Measurements from ENCODE around the gene PRXL2C. TPM values are rescaled to one million over a fixed set of nuclear protein-coding genes. Genes with fewer than 3 reads are reported as not detected.
A peak's percentile ranks its signal among the peaks of the same experiment; 100 is the strongest.
"Not testable (repeated sequence)": the region's sequence is repeated elsewhere in the genome, so short reads cannot be mapped to it uniquely, and the experiment has no call there.

Gene PRXL2C
- total and polyA plus RNA-seq, 5 donors from 2014 or later, result 7.5 to 20.9 (median 9.8) TPM

- Histone ChIP-seq H3K36me3 (ENCODE audit: control insufficient read depth, insufficient read depth, low read length) (peaks cover 30% of the 10 kb centered on the region), H3K4me3 (ENCODE audit: low read depth, low read length) (no peak overlapping the region), H3K27me3 (ENCODE audit: control insufficient read depth, insufficient read depth, low read length) (no peaks in the 10 kb centered on the region), H3K27ac (ENCODE audit: insufficient read depth, low read length, poor library complexity, severe bottlenecking) (no peak overlapping the region), H3K4me1 (ENCODE audit: control insufficient read depth, insufficient read depth, low read length, poor library complexity, severe bottlenecking) (no peaks in the 10 kb centered on the region), H3K9me3 (ENCODE audit: control insufficient read depth in 2 of 2, low read length in 2 of 2) (no peaks in the 10 kb centered on the region)
- Mint-ChIP-seq H3K9me3 (no peaks in the 10 kb centered on the region), H3K4me3 (no peak overlapping the region), H3K27me3 (no peaks in the 10 kb centered on the region), H3K27ac (no peak overlapping the region), H3K4me1 (no peaks in the 10 kb centered on the region), H3K36me3 (peaks cover 27% of the 10 kb centered on the region)
- ATAC-seq (ENCODE audit: low read depth in 2 of 2) (no peak), DNase-seq (no peak)
Measured at GRCh38 chr9:96644137-96644536, 11.0 kb downstream of the PRXL2C start.

- Mint-ChIP-seq H3K36me3 (peaks cover 20% of the 10 kb centered on the region), H3K4me3 (no peak overlapping the region), H3K4me1 (no peaks in the 10 kb centered on the region), H3K27me3 (peaks cover 9% of the 10 kb centered on the region), H3K27ac (no peak overlapping the region), H3K9me3 (no peaks in the 10 kb centered on the region)
- Histone ChIP-seq H3K9me3 (ENCODE audit: control insufficient read depth in 2 of 2, low read length in 2 of 2) (no peaks in the 10 kb centered on the region), H3K36me3 (ENCODE audit: control insufficient read depth, insufficient read depth, low read length) (peaks cover 18% of the 10 kb centered on the region), H3K27me3 (ENCODE audit: control insufficient read depth, insufficient read depth, low read length) (no peaks in the 10 kb centered on the region), H3K4me1 (ENCODE audit: control insufficient read depth, insufficient read depth, low read length, poor library complexity, severe bottlenecking) (no peaks in the 10 kb centered on the region), H3K27ac (ENCODE audit: insufficient read depth, low read length, poor library complexity, severe bottlenecking) (no peak overlapping the region), H3K4me3 (ENCODE audit: low read depth, low read length) (no peak overlapping the region)
- no peak for ATAC-seq (ENCODE audit: low read depth in 2 of 2)
- DNase-seq, result no peak
Measured at GRCh38 chr9:96641514-96641913, 13.6 kb downstream of the PRXL2C start.

GRCh38 chr9:96638606-96639364 lies 16.3 kb downstream of the PRXL2C start:
- H3K4me3 ChIP-seq (ENCODE audit: low read depth, low read length), result no peak overlapping the region
- H3K9me3 ChIP-seq (ENCODE audit: control insufficient read depth in 2 of 2, low read length in 2 of 2), result no peaks in the 10 kb centered on the region
- H3K36me3 ChIP-seq (ENCODE audit: control insufficient read depth, insufficient read depth, low read length), result peaks cover 9% of the 10 kb centered on the region
- peaks cover 2% of the 10 kb centered on the region for H3K27me3 ChIP-seq (ENCODE audit: control insufficient read depth, insufficient read depth, low read length)
- Mint-ChIP-seq H3K4me3 (no peak overlapping the region), H3K36me3 (peaks cover 11% of the 10 kb centered on the region), H3K4me1 (no peaks in the 10 kb centered on the region), H3K27ac (no peak overlapping the region), H3K9me3 (no peaks in the 10 kb centered on the region), H3K27me3 (peaks cover 13% of the 10 kb centered on the region)
- ATAC-seq (ENCODE audit: low read depth in 2 of 2), result no peak
- H3K4me1 ChIP-seq (ENCODE audit: control insufficient read depth, insufficient read depth, low read length, poor library complexity, severe bottlenecking), result no peaks in the 10 kb centered on the region
- no peak overlapping the region for H3K27ac ChIP-seq (ENCODE audit: insufficient read depth, low read length, poor library complexity, severe bottlenecking)
- no peak for DNase-seq

GRCh38 chr9:96636368-96636767 lies 18.7 kb downstream of the PRXL2C start:
- H3K4me3 ChIP-seq (ENCODE audit: low read depth, low read length), result no peak overlapping the region
- H3K9me3 ChIP-seq (ENCODE audit: control insufficient read depth in 2 of 2, low read length in 2 of 2), result no peaks in the 10 kb centered on the region
- ATAC-seq (ENCODE audit: low read depth in 2 of 2), result no peak
- H3K27me3 ChIP-seq (ENCODE audit: control insufficient read depth, insufficient read depth, low read length), result peaks cover 2% of the 10 kb centered on the region
- peaks cover 20% of the 10 kb centered on the region for H3K27me3 Mint-ChIP-seq
- H3K36me3 ChIP-seq (ENCODE audit: control insufficient read depth, insufficient read depth, low read length), result no peaks in the 10 kb centered on the region
- H3K36me3 Mint-ChIP-seq, result peaks cover 4% of the 10 kb centered on the region
- no peaks in the 10 kb centered on the region for H3K4me1 ChIP-seq (ENCODE audit: control insufficient read depth, insufficient read depth, low read length, poor library complexity, severe bottlenecking)
- H3K27ac Mint-ChIP-seq, result no peak overlapping the region
- no peaks in the 10 kb centered on the region for H3K4me1 Mint-ChIP-seq
- H3K9me3 Mint-ChIP-seq, result no peaks in the 10 kb centered on the region
- no peak for DNase-seq
- no peak overlapping the region for H3K4me3 Mint-ChIP-seq
- no peak overlapping the region for H3K27ac ChIP-seq (ENCODE audit: insufficient read depth, low read length, poor library complexity, severe bottlenecking)

- H3K4me3 ChIP-seq (ENCODE audit: low read depth, low read length); H3K9me3 ChIP-seq (ENCODE audit: control insufficient read depth in 2 of 2, low read length in 2 of 2); DNase-seq; H3K36me3 Mint-ChIP-seq; H3K27ac ChIP-seq (ENCODE audit: insufficient read depth, low read length, poor library complexity, severe bottlenecking); H3K27me3 ChIP-seq (ENCODE audit: control insufficient read depth, insufficient read depth, low read length); H3K4me1 ChIP-seq (ENCODE audit: control insufficient read depth, insufficient read depth, low read length, poor library complexity, severe bottlenecking); H3K36me3 ChIP-seq (ENCODE audit: control insufficient read depth, insufficient read depth, low read length); H3K4me3 Mint-ChIP-seq; ATAC-seq (ENCODE audit: low read depth in 2 of 2); H3K9me3 Mint-ChIP-seq; H3K27ac Mint-ChIP-seq; H3K4me1 Mint-ChIP-seq: not testable (repeated sequence)
- peaks cover 33% of the 10 kb centered on the region for H3K27me3 Mint-ChIP-seq
Measured at GRCh38 chr9:96633579-96633978, 21.5 kb downstream of the PRXL2C start.

- H3K4me1 ChIP-seq (ENCODE audit: control insufficient read depth, insufficient read depth, low read length, poor library complexity, severe bottlenecking), result no peaks in the 10 kb centered on the region
- peaks cover 51% of the 10 kb centered on the region for H3K27me3 Mint-ChIP-seq
- H3K36me3 ChIP-seq (ENCODE audit: control insufficient read depth, insufficient read depth, low read length), result no peaks in the 10 kb centered on the region
- H3K9me3 ChIP-seq (ENCODE audit: control insufficient read depth in 2 of 2, low read length in 2 of 2), result no peaks in the 10 kb centered on the region
- no peak overlapping the region for H3K27ac Mint-ChIP-seq
- H3K4me3 Mint-ChIP-seq, result no peak overlapping the region
- H3K4me1 Mint-ChIP-seq, result no peaks in the 10 kb centered on the region
- H3K9me3 Mint-ChIP-seq, result no peaks in the 10 kb centered on the region
- no peak overlapping the region for H3K27ac ChIP-seq (ENCODE audit: insufficient read depth, low read length, poor library complexity, severe bottlenecking)
- ATAC-seq (ENCODE audit: low read depth in 2 of 2) (no peak), DNase-seq (no peak)
- no peak overlapping the region for H3K4me3 ChIP-seq (ENCODE audit: low read depth, low read length)
- H3K27me3 ChIP-seq (ENCODE audit: control insufficient read depth, insufficient read depth, low read length), result no peaks in the 10 kb centered on the region
- no peaks in the 10 kb centered on the region for H3K36me3 Mint-ChIP-seq
Measured at GRCh38 chr9:96626912-96627311, 28.2 kb downstream of the PRXL2C start.

- peaks cover 5 to 15% (median 6%) of the 10 kb centered on the region in 4 donors for H3K4me1 Mint-ChIP-seq
- H3K36me3 Mint-ChIP-seq, result no peaks in the 10 kb centered on the region
- no peak overlapping the region for H3K27ac ChIP-seq (ENCODE audit: insufficient read depth, low read length, poor library complexity, severe bottlenecking)
- peaks cover 16% of the 10 kb centered on the region for H3K27me3 ChIP-seq (ENCODE audit: control insufficient read depth, insufficient read depth, low read length)
- ATAC-seq (ENCODE audit: low read depth in 2 of 2) (no peak), DNase-seq (peak in 1 of 3 donors; percentile 20)
- H3K27me3 Mint-ChIP-seq, result peaks cover 66% of the 10 kb centered on the region
- H3K9me3 Mint-ChIP-seq, result peaks cover 0 to 4% (median 0%) of the 10 kb centered on the region in 7 donors
- no peak overlapping the region for H3K27ac Mint-ChIP-seq
- H3K4me3 ChIP-seq (ENCODE audit: low read depth, low read length), result no peak overlapping the region
- no peaks in the 10 kb centered on the region for H3K36me3 ChIP-seq (ENCODE audit: control insufficient read depth, insufficient read depth, low read length)
- no peaks in the 10 kb centered on the region for H3K9me3 ChIP-seq (ENCODE audit: control insufficient read depth in 2 of 2, low read length in 2 of 2)
- no peak overlapping the region for H3K4me3 Mint-ChIP-seq
- H3K4me1 ChIP-seq (ENCODE audit: control insufficient read depth, insufficient read depth, low read length, poor library complexity, severe bottlenecking), result peaks cover 9% of the 10 kb centered on the region
Measured at GRCh38 chr9:96621618-96622017, 33.5 kb downstream of the PRXL2C start.

- H3K9me3 Mint-ChIP-seq, result peaks cover 0 to 4% (median 0%) of the 10 kb centered on the region in 7 donors
- ATAC-seq (ENCODE audit: low read depth in 2 of 2) (no peak), DNase-seq (no peak)
- Histone ChIP-seq H3K4me3 (ENCODE audit: low read depth, low read length) (no peak overlapping the region), H3K27ac (ENCODE audit: insufficient read depth, low read length, poor library complexity, severe bottlenecking) (no peak overlapping the region), H3K27me3 (ENCODE audit: control insufficient read depth, insufficient read depth, low read length) (peaks cover 16% of the 10 kb centered on the region), H3K9me3 (ENCODE audit: control insufficient read depth in 2 of 2, low read length in 2 of 2) (no peaks in the 10 kb centered on the region), H3K36me3 (ENCODE audit: control insufficient read depth, insufficient read depth, low read length) (no peaks in the 10 kb centered on the region), H3K4me1 (ENCODE audit: control insufficient read depth, insufficient read depth, low read length, poor library complexity, severe bottlenecking) (peaks cover 9% of the 10 kb centered on the region)
- H3K4me3 Mint-ChIP-seq, result peak overlapping the region in 3 of 4 donors; percentile 36 to 78 (median 77)
- H3K36me3 Mint-ChIP-seq, result no peaks in the 10 kb centered on the region
- H3K27ac Mint-ChIP-seq, result no peak overlapping the region
- H3K27me3 Mint-ChIP-seq, result peaks cover 67% of the 10 kb centered on the region
- peaks cover 5 to 15% (median 6%) of the 10 kb centered on the region in 4 donors for H3K4me1 Mint-ChIP-seq
Measured at GRCh38 chr9:96620832-96621269, 34.3 kb downstream of the PRXL2C start.
